K562 (cell line): ENCODE data around the gene MPST. TPM values are rescaled to one million over a fixed set of nuclear protein-coding genes. Genes with fewer than 3 reads are reported as not detected.

ENCODE experiments used
- ATAC-seq: fragments of 200-7000 bp; cut with Tn5 transposase; 3 replicates; pipeline ENCODE4 v1.9.1; 2020; ENCODE audit warnings: moderate library complexity
- BruUV-seq: library from RNA; stranded (reverse); fragments of 400-500 nt; replicated peaks from 2 replicates; lab custom pipeline; 2021; lab: Mats Ljungman, UMichigan
- CTCF ChIA-PET: fragments of 300-600 bp; formaldehyde crosslinking; extraction: SDS; loops from one replicate; lab custom pipeline; 2021; ENCODE audit warnings: low intra/inter-chr PET ratio; lab: Yijun Ruan, JAX
- POLR2A ChIA-PET: fragments of 300-600, 350-650 bp; sonication (Branson Sonifier 250); formaldehyde crosslinking; extraction: SDS; loops from one replicate; lab custom pipeline; 2021; ENCODE audit warnings: antibody characterized with exemption, inconsistent platforms; lab: Yijun Ruan, JAX
- DNase-seq, 4 experiments: peaks; one replicate each; pipeline versions ENCODE4 v3.0.0 to v3.0.0-alpha.2; 2011 to 2018; ENCODE audit warnings: low spot score in 3 of 4, mixed read lengths in 3 of 4; ENCODE audit errors: extremely low read depth in 1 of 4
- FAIRE-seq: peaks from 2 replicates; lab custom pipeline; 2011; peaks lifted over from hg19 to GRCh38; lab: Jason Lieb, UNC
- H2AFZ ChIP-seq: 2 replicates; pipeline ENCODE4 v1.6.0; 2011; ENCODE audit warnings: low read depth, low read length, control low read depth, inconsistent platforms
- H3K27ac ChIP-seq: fragments of 200-600 bp; 3 replicates; pipeline ENCODE4 v1.8.0; 2011; ENCODE audit warnings: low read depth, mild to moderate bottlenecking, control low read depth, inconsistent platforms, low read length, moderate library complexity, mixed read lengths; ENCODE audit errors: extremely low read depth
- H3K27me3 ChIP-seq, 2 experiments: fragments of 300-600 bp in 1 of 2; 2 replicates in 1 of 2; 3 replicates in 1 of 2; pipeline versions ENCODE4 v1.6.0 to v1.8.0; 2011; ENCODE audit warnings: inconsistent platforms in 2 of 2, low read length in 2 of 2, mild to moderate bottlenecking in 1 of 2, mixed read lengths in 1 of 2, moderate library complexity in 1 of 2; ENCODE audit not compliant: control insufficient read depth in 2 of 2, insufficient read depth in 2 of 2
- H3K36me3 ChIP-seq: fragments of 300-600 bp; 3 replicates; pipeline ENCODE4 v1.8.0; 2011; ENCODE audit warnings: mild to moderate bottlenecking, low read length, inconsistent platforms; ENCODE audit not compliant: control insufficient read depth, insufficient read depth
- H3K4me1 ChIP-seq, 2 experiments: fragments of 200-600 bp in 1 of 2; replicated peaks in 1 of 2; 2 replicates in 1 of 2; 3 replicates in 1 of 2; pipeline versions ENCODE4 v1.5.1 to v1.8.0; 2011; ENCODE audit warnings: inconsistent platforms in 2 of 2, low read length in 2 of 2, mild to moderate bottlenecking in 1 of 2, mixed read lengths in 1 of 2, moderate library complexity in 1 of 2; ENCODE audit not compliant: control insufficient read depth in 2 of 2, insufficient read depth in 2 of 2
- H3K4me2 ChIP-seq: 2 replicates; pipeline ENCODE4 v1.6.1; 2011; ENCODE audit warnings: low read length, control low read depth, inconsistent platforms, mixed read lengths; ENCODE audit not compliant: insufficient read depth
- H3K4me3 ChIP-seq: fragments of 200-600 bp; sonication (generic), shearing (Covaris generic); 2 replicates; pipeline ENCODE4 v1.5.1; 2016; ENCODE audit warnings: control low read depth, inconsistent platforms
- H3K79me2 ChIP-seq: fragments of 200-600 bp; 3 replicates; pipeline ENCODE4 v1.8.0; 2011; ENCODE audit warnings: low read length, inconsistent platforms; ENCODE audit not compliant: control insufficient read depth, insufficient read depth
- H3K9ac ChIP-seq, 2 experiments: 2 replicates each; pipeline versions ENCODE4 v1.6.0 to v1.6.1; 2011; ENCODE audit warnings: low read depth in 2 of 2, low read length in 2 of 2, control low read depth in 1 of 2, inconsistent platforms in 1 of 2, mild to moderate bottlenecking in 1 of 2, mixed read lengths in 1 of 2; ENCODE audit not compliant: insufficient read depth in 1 of 2
- H3K9me1 ChIP-seq: one replicate; pipeline ENCODE4 v1.6.0; 2011; ENCODE audit warnings: inconsistent platforms, mild to moderate bottlenecking, low read length, moderate library complexity; ENCODE audit not compliant: control insufficient read depth, insufficient read depth
- H3K9me3 ChIP-seq: replicated peaks from 2 replicates; pipeline ENCODE4 v1.5.1; 2011; ENCODE audit warnings: low read depth, low read length, inconsistent platforms; ENCODE audit not compliant: control insufficient read depth, insufficient read depth
- H4K20me1 ChIP-seq: replicated peaks from 2 replicates; pipeline ENCODE4 v1.6.1; 2011; ENCODE audit warnings: low read length, inconsistent platforms, mixed read lengths; ENCODE audit not compliant: control insufficient read depth, insufficient read depth
- ATF1 ChIP-seq, 2 experiments: fragments of 450-650 bp in 1 of 2; IDR thresholded peaks; 2 replicates each; pipeline ENCODE4 v1.6.1; 2016; ENCODE audit warnings: missing compliant biosample characterization in 1 of 2, missing genetic modification characterization in 1 of 2
- BRD4 ChIP-seq: fragments of 200-600 bp; sonication (generic); IDR thresholded peaks from 2 replicates; pipeline ENCODE4 v1.6.1; 2017; ENCODE audit warnings: inconsistent platforms
- CREB5 ChIP-seq: fragments of 250-450 bp; sonication (Bioruptor Pico); IDR thresholded peaks from 2 replicates; pipeline ENCODE4 v1.5.0; 2020; ENCODE audit warnings: mild to moderate bottlenecking
- CUX1 ChIP-seq: fragments of 200-800 bp; sonication (Bioruptor generic); IDR thresholded peaks from 2 replicates; pipeline ENCODE4 v1.6.1; 2016; ENCODE audit warnings: missing genetic modification characterization, missing compliant biosample characterization
- ESRRA ChIP-seq: fragments of 450-650 bp; IDR thresholded peaks from 2 replicates; pipeline ENCODE4 v1.6.1; 2014; ENCODE audit warnings: low read depth, mild to moderate bottlenecking, moderate library complexity, borderline replicate concordance
- FOS ChIP-seq: IDR thresholded peaks from 3 replicates; pipeline ENCODE4 v1.6.1; 2011; ENCODE audit not compliant: insufficient read length; ENCODE audit errors: extremely low read depth
- FOXJ2 ChIP-seq: fragments of 200-800 bp; sonication (Bioruptor generic); IDR thresholded peaks from 2 replicates; pipeline ENCODE4 v1.6.1; 2016; ENCODE audit warnings: missing genetic modification characterization, missing compliant biosample characterization
- IRF1 ChIP-seq: sonication (generic); formaldehyde crosslinking; IDR thresholded peaks from 2 replicates; pipeline ENCODE4 v1.8.0; 2022; ENCODE audit warnings: missing genetic modification reagents, mild to moderate bottlenecking, borderline replicate concordance
- KHSRP ChIP-seq: fragments of 450-650 bp; IDR thresholded peaks from 2 replicates; pipeline ENCODE4 v1.6.1; 2017
- MTF1 ChIP-seq: fragments of 250-450 bp; sonication (Bioruptor Pico); IDR thresholded peaks from 2 replicates; pipeline ENCODE4 v1.9.0; 2021; ENCODE audit warnings: moderate library complexity, mild to moderate bottlenecking, inconsistent platforms, borderline replicate concordance
- MYBL2 ChIP-seq, 2 experiments: fragments of 450-650 bp in 1 of 2; sonication (generic) in 1 of 2; formaldehyde crosslinking in 1 of 2; IDR thresholded peaks; 2 replicates each; pipeline versions ENCODE4 v1.6.1 to v1.8.1; 2017 to 2022; ENCODE audit warnings: borderline replicate concordance in 1 of 2, inconsistent platforms in 1 of 2, low read depth in 1 of 2, mild to moderate bottlenecking in 1 of 2, missing genetic modification reagents in 1 of 2, moderate library complexity in 1 of 2
- NR3C1 ChIP-seq: sonication (generic); formaldehyde crosslinking; IDR thresholded peaks from 2 replicates; pipeline ENCODE4 v1.8.1; 2022; ENCODE audit warnings: missing genetic modification reagents
- PKNOX1 ChIP-seq: fragments of 450-650 bp; IDR thresholded peaks from 2 replicates; pipeline ENCODE4 v1.6.1; 2016
- POLR2AphosphoS2 ChIP-seq: IDR thresholded peaks from 2 replicates; pipeline ENCODE4 v1.6.1; 2012; ENCODE audit warnings: low read length, improper control_type of control experiment
- STAT5A ChIP-seq: IDR thresholded peaks from 2 replicates; pipeline ENCODE4 v1.6.1; 2012; ENCODE audit warnings: low read length, inconsistent platforms, borderline replicate concordance
- WGBS: fragments of 100-300 bp; shearing (Covaris generic); methylation state at CpG from one replicate; pipeline ENCODE4 v1.1.6; 2016; ENCODE audit warnings: low coverage, mixed read lengths; ENCODE audit not compliant: insufficient coverage; ENCODE audit errors: missing lambda C conversion rate; 5-methylcytosine and 5-hydroxymethylcytosine counted together
- in situ Hi-C: fragments of 300-500 bp; cut with MboI; formaldehyde crosslinking; loops from 4 replicates; pipeline ENCODE4 v1.15.0; 2018; ENCODE audit warnings: inconsistent platforms, mixed read lengths
- intact Hi-C: fragments of 100-400 bp; cut with micrococcal nuclease; formaldehyde crosslinking; loops from 2 replicates; pipeline ENCODE4 v1.14.2; 2022
- polyA plus RNA-seq, 8 experiments: library from polyadenylated mRNA; depleted of rRNA in 4 of 8; stranded (reverse) in 5 of 8; unstranded in 3 of 8; fragments of >200 nt; fragmentation: Nextera tagmentation in 2 of 8; fragmentation: Illumina TruSeq in 1 of 8; extraction: Ambion mirVana in 2 of 8; extraction: Trizol in 1 of 8; gene quantifications; 2 replicates each; pipeline versions ENCODE4 v1.2.1 to v1.2.3, GENCODE V29; 2011 to 2014; ENCODE audit warnings: inconsistent platforms in 1 of 8, missing spikeins in 1 of 8
- total RNA-seq, 7 experiments: library from RNA; depleted of rRNA in 6 of 7; stranded (reverse); fragments of >200 nt in 6 of 7; fragmentation: Illumina TruSeq in 2 of 7; extraction: Trizol in 2 of 7; gene quantifications; 2 replicates each; pipeline versions ENCODE4 v1.2.1 to v1.2.3, GENCODE V29; 2011 to 2021; ENCODE audit warnings: low replicate concordance in 1 of 7

Gene MPST
- total and polyA plus RNA-seq, 9 of the 15 experiments (the other 6 are each of a cell fraction or from before 2014, with no cell fraction given): 0.65 to 104 (median 24.3) TPM

- Histone ChIP-seq H3K9me3 (no peaks in the 10 kb centered on the region), H3K9me1 (no peaks in the 10 kb centered on the region), H3K79me2 (no peaks in the 10 kb centered on the region), H3K4me3 (no peak overlapping the region), H3K9ac (no peak overlapping the region), H3K4me2 (no peak overlapping the region), H3K27ac (no peak overlapping the region), H3K36me3 (no peaks in the 10 kb centered on the region), H3K27me3 (no peaks in the 10 kb centered on the region; a peak in 1 of 5 replicates), H3K4me1 (peaks cover 2 to 8% of the 10 kb centered on the region in 2 experiments; a peak in 3 of 5 replicates), H4K20me1 (no peaks in the 10 kb centered on the region), H2AFZ (no peak overlapping the region)
- ChIA-PET POLR2A (interaction anchor here (0.9 to 1.3 kb wide), 2 partner anchors 12 to 17 kb away, joined by 3 read pairs; no protein-coding TSS in a partner anchor), CTCF (interaction anchor here (1.1 kb wide), 1 partner anchor 17 kb away, joined by 4 read pairs; no protein-coding TSS in a partner anchor)
- FAIRE-seq: no peak
- in situ Hi-C loops: no loop called here
- no peak for ATAC-seq
- no peak for DNase-seq
- 4% methylated on average over 2 of the region's 2 CpGs for WGBS
- intact Hi-C loops: no loop called here
- no TSS peak for BruUV-seq
- TF ChIP-seq FOS (no peak), IRF1 (CRISPR knock-in tag) (no peak), KHSRP (no peak), ESRRA (no peak), MTF1 (no peak), MYBL2 (IDR thresholded peaks at IDR 0.05; ENCODE audit: low read depth) (no peak), MYBL2 (CRISPR knock-in tag; IDR thresholded peaks at IDR 0.05; ENCODE audit: borderline replicate concordance) (no peak), NR3C1 (CRISPR knock-in tag) (no peak), ATF1 (CRISPR knock-in tag; IDR thresholded peaks at IDR 0.05) (no peak), ATF1 (tag; IDR thresholded peaks at IDR 0.05) (no peak), CUX1 (CRISPR knock-in tag) (no peak), BRD4 (no peak), CREB5 (no peak), STAT5A (no peak), FOXJ2 (no peak), POLR2AphosphoS2 (no peak), PKNOX1 (no peak)
Measured at GRCh38 chr22:36997746-36998145, 21.8 kb upstream of the MPST start.
